ENCODE data around the gene TOR1AIP2.
"Not testable (repeated sequence)": the region's sequence is repeated elsewhere in the genome, so short reads cannot be mapped to it uniquely, and the experiment has no call there.

TOR1AIP2 gene

DNA sequence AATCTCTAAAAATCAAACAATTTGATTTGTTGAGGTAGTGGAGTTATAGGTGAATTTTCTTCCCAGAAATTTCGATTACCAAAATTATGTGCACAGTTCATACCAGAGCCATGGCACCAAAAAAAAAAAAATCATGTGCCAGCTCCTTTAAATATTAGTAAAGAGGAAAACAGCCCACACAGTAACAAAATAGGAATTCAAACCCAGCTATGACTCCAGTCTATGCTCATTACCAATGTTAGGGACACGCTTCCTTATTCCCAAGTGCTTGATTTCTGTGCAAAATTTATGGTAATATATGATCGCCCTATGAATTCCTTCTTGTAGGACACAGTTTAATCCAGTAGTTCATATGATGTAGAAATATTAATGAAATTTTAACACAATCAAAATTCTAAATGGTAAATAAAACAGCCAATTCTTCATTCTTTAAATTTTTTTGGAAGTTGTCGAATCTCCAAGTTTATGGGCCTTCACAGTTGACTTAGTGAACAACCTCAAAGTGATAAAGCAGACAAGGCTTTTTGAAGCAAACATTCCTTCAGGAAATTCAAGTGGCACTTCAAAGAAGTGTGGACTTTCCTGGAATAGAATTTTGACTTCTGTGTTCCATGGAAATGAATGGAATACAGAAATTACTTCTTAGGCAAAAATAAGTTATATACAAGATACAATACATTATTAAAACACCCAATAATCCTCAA lies 1.9 kb downstream of the TOR1AIP2 start:
- DNase-seq (ENCODE audit: low read depth in 2 of 2), result no peak

DNA sequence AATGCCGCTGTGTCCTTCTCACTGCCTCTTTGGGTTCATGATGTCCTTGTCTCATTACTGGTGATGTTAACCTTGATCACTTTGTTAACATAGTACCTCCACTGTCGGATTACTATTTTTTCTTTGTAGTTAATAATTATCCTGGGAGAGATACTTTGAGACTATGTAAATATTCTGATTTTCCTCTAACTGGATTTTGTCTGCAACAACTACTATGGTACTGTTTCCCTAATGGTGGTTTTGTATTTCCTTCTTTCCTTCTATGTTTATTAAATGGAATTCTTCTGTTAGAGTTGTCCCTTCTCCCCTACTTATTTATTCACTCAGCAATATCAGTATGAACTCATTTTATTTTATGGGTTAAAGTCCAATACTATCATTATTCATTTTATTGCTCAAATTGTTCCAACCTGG lies 4.2 kb downstream of the TOR1AIP2 start:
- DNase-seq (ENCODE audit: low read depth in 2 of 2), result no peak

DNA sequence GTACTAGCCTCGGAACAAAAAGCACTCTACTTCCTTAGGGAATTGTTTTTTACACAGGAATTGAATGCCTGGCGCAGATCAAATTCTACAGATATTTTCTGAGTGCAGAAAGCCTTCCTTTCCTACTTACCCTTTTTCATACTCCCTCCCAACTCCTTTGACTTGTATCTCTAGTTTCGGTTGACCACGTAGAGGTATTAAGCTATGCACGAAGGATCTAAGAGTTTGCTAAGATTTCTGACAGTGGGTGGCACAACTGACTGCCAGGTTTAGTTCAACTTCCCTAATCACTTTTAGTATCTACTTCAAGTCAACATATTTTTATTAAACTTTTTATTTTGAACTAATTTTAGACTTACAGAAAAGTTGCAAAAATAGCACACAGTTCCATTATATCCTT lies 5.0 kb downstream of the TOR1AIP2 start:
- DNase-seq (ENCODE audit: low read depth in 2 of 2), result no peak

DNA sequence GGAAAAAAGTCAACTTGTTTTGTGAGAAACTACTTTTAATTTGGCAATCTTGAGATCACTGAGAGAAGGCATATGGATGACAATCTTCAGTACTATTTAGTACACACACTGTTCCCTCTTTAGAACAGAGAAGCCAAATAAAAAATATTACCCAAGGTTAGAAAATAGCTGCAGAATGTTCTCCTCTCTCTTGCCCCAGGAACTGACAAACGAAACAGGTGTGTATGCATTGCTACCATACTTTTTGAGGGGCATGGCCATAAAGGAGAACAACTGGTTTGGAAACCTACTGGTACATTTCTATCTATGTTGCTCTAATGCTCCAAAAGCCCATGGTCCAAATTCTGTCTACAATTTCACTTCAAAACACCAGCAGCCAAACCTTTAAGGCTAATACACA lies 5.7 kb downstream of the TOR1AIP2 start:
- no peak for DNase-seq (ENCODE audit: low read depth in 2 of 2)

DNA sequence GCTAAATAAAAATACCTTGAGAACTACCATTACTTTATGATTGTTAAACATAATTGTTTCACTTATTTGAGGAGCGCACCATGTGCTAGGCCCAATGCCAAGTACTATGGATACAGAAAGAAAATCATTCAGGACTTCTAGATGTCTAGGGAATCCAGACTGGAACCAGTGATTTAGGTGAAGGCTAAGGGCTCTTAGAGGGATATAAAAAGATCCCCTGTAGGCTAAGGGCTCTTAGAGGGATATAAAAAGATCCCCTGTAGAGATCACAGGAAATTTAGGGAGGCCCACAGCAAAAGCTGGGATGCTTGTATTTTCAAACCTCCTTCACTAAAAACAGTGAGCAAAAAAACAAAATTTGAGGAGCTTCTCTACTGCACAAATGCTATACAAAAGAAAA lies 6.7 kb downstream of the TOR1AIP2 start:
- DNase-seq (ENCODE audit: low read depth in 2 of 2), result no peak

DNA sequence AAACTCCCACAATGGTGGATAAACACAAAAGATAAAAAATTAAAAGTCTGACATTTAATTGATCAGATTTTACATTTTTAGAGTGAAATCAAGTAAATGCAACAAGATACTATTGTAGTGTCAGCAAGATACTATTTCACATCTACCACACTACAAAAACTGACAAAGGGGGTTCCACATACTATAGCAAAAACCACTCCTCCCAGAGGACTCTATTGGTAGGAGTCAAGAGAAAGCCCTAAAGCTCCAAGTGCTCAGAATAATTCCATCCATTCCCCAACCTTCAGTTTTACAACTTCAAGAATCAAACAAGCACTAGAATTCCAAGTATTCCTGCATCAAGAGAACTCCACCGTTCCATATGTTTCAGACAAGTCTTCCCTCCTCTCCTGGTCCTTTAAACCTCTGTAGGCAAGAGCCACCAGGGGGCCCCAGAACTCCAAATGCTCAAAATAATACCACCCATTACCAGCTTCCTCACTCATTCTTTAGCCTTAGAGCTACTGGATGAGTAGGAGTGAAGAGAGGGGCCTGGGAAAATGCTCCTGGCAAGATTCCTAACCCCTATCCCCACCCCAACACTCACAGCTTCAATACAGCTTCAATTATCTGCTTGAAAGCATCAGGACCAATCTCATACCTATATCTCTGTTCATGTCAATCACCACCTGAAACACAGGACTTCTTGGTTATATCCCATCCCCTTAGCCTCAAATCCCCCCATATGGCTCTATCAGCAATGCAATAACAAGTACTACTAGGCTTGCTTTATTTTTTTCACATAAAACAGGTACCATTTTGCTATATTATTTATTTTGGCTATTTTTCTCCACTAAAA lies 9.9 kb downstream of the TOR1AIP2 start:
- DNase-seq (ENCODE audit: low read depth in 2 of 2), result peak in 1 of 2 donors; percentile 25

DNA sequence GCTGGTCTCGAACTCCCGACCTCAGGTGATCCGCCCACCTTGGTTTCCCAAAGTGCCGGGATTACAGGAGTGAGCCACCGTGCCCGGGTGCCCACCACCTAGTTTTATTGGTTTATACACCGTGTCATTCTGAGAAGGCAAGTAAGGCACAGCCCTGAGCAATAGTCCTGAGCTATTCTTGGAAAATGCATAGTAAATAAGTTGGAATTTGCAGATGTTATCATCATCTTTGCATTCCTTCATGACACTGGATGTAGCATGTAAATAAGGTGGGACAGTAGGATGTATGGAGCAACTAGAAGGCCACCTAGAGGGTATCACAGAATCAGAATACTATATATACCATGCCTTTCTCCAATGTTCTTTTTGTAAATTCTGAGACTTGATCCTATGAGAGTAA lies 11.0 kb downstream of the TOR1AIP2 start:
- DNase-seq (ENCODE audit: low read depth in 2 of 2), result no peak

DNA sequence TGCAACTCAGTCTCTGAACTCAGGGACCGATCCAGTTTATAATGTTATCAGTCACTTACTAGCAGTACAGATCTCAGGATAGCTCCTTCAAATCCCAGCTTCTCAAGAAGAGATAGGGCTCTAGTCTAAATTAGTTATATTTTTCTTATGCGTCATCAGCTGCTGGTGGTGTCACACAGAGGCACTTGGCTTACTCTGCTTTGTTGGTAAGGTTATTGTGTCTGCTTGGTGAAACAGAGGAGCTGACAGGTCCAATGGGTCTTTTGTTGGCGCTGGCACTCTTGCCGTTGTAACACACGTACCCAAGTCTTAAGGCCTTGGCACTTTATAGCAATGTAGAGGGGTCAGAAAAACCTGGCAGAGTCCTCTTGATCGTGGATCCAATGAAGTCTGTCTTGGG lies 12.2 kb downstream of the TOR1AIP2 start:
- DNase-seq (ENCODE audit: low read depth in 2 of 2), result no peak

DNA sequence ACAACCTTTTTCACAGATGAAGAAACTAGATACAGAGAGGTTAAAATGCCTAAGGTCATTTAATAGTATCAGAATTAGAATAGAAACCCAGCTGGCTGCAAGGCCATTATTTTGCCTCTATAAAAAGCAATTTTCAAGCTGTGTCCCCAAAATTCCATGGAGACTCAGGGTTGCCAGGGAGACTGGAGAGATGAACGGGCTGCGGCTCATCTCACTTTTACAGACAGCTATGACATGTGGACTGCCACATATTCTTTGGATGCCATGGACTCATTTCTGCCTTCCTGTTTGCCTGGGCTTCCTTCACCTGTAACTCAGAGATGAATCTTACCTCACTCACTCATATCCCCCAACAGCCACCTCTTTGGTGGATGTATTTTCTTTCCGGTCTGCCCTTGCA lies 17.0 kb downstream of the TOR1AIP2 start:
- no peak for DNase-seq (ENCODE audit: low read depth in 2 of 2)

DNA sequence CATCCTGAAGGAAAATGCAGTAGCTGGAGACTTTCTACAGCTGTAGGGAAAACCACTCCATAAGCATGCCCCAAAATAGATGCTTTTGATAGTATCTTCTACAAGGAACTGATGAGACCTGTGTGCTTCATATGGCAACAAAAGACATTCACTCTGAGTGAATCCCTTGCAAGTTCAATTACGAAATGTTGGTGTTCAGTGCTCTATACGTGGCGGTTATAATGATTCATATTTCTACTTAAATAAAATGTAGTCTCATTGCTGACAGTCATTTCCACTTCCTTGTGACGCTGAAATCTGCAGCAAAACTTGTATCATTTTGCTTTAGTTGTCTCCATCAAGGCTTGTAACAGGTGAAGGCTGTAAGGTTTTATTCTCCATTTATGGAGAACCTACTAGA lies 20.6 kb downstream of the TOR1AIP2 start:
- no peak for DNase-seq (ENCODE audit: low read depth in 2 of 2)

DNA sequence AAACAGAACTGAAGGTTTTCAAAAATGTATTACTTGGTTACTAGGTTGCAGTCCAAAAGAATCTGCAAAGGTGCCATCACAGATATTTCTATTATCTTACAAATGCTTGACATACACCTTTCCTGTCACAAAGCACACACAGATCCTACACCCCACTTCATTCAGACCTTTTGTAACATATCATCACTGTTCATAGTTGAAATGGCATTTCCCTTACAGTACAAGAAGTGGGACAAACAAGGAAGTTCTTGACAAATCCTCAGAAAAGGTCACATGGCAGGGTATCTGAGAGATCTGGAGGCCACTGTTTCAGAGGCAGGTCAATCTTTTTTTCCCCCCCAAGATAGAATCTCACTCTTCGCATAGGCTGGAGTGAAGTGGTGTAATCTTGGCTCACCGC lies 21.3 kb downstream of the TOR1AIP2 start:
- DNase-seq (ENCODE audit: low read depth in 2 of 2), result no peak

DNA sequence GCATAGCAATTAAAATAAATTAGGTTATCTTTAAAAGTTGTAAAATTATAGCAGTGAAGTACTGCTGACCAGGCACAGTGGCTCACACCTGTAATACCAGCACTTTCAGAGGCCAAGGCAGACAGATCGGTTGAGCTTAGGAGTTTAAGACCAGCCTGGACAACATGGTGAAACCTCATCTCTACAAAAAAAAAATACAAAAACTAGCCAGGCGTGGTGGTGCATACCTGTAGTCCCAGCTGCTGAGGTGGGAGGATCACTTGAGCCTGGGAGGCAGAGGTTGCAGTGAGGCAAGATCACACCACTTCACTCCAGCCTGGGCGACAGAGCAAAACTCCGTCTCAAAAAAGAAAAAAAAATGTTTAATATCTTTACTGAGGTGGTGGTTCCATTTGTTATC lies 21.8 kb downstream of the TOR1AIP2 start:
- DNase-seq (ENCODE audit: low read depth in 2 of 2), result not testable (repeated sequence)

DNA sequence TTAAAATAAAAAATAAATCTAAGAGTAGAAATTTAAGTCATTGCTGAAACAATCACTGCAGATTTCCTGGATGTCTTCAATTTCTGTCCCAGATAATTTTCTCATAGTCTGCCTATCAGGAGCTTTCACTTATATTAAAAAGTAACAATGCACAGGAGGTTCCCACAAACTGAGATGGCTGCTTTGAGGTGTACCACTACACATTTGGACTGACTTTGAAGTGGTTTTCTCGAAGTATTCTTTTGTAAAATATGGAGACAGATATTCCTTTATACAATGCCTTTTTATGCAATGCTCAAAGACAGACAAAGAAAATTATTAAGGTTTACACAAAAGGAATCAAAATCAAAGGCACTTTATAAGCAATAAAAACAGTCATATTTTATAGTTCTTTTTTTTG lies 24.5 kb downstream of the TOR1AIP2 start:
- no peak for DNase-seq (ENCODE audit: low read depth in 2 of 2)

DNA sequence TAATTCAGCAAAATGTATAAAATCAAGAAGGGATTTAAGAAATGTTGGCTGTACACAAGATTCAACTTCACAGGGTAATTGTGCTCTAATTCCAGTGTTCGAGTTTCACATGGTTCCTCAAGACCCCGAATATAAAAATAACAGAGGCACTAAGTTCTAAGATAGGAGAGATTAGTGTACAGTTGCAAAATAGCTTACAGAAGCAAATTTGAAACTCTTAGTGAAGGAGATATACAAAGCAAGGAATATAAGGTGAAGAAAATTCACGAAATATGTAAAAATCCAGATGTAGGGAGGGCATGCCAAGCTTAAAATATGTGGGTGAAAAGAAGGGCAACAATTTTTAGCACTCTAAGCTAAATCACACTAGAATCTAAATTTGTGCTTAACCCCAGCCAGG lies 29.4 kb downstream of the TOR1AIP2 start:
- no peak for DNase-seq (ENCODE audit: low read depth in 2 of 2)

DNA sequence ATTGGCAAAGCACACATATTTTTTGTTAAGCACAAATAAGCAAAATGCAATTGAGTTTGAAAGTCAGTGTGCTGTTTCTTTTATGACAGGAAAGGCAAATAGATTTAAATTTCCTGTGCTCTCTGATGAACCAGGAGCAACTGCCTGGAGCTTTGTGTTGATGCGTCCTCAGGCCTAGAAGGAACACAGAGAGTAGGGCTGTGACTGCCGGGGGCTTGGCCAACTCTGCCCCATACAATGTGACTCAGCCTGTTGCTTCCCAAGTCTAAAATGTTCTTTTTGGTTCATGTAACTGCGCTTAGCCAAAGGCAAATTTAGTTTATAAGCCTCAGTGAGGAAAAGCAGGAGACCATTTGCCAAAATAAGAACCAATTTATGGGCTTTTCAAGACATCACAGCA lies 37.5 kb downstream of the TOR1AIP2 start:
- DNase-seq (ENCODE audit: low read depth in 2 of 2), result no peak

DNA sequence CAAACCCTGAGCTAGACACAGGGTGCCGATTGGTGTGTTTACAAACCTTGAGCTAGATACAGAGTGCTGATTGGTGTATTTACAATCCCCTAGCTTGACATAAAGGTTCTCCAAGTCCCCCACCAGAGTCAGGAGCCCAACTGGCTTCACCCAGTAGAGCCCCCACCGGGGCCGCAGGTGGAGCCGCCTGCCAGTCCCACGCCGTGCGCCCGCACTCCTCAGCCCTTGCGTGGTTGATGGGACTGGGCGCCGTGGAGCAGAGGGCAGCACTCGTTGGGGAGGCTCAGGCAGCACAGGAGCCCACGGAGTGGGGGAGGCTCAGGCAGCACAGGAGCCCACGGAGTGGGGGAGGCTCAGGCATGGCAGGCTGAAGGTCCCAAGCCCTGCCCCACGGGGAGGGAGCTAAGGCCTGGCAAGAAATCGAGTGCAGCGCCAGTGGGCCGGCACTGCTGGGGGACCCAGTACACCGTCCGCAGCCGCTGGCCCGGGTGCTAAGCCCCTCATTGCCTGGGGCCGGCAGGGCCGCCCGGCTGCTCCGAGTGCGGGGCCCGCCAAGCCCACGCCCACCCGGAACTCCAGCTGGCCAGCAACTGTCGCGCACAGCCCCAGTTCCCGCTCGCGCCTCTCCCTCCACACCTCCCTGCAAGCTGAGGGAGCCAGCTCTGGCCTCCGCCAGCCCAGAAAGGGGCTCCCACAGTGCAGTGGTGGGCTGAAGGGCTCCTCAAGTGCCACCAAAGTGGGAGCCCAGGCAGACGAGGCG lies 40.7 kb downstream of the TOR1AIP2 start:
- not testable (repeated sequence) for DNase-seq (ENCODE audit: low read depth in 2 of 2)

DNA sequence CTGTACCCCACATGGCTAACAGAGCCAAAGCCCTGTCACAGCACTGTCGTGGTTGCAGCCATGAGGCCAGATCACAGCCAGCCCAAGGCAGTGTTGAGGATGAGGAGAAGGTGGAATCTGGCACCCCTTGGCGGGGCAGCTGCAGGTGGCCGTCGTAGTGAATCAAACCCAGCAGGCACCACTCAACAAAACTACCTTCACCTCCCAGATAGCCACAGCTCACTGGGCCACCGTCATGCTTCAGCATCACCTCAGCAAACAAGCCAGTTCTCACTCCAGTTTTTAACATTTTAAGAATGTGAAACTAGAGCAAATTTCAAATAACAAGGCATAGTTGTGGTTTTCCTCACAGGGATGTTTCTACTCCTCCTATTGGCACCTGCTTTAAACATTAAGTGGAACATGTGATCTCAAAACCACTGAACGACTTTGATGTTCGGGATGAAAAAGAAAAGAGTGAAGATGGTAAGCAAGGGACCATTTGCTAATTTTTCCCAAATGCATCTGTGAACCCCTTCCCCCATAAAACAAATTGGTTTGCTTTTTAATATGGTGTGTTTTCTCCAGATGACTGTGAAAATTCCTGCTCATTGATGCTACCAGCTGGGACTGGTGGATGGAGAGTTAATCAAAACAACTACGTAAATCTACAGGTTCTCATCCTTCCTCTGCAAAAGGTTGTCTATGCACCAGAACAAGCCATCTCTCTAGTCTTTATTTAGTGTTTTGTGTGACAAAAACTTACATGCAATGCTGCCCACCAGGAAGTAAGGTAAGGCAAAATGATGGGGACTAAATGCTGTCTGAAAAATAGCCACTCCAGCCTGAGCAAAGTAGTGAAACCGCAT lies 45.5 kb downstream of the TOR1AIP2 start:
- DNase-seq (ENCODE audit: low read depth in 2 of 2), result no peak

DNA sequence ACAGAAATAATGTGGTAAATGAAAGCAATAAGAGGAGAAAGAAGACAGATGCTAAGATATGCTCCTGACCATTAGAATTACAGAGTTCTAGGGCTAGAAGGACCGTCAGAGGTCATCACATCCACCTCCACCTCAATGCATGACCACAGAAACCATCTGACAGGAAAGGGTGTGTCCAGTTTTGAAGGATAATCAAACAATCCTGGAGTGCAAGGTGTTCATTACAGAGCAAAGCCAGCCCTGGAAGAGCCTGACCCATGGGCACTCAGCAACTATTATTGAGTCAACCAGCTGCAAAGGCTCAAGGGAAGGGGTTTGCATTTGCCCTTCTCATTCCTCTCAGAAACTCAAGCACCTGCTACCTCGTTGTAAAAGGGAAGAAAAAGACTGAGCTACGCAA lies 46.4 kb downstream of the TOR1AIP2 start:
- no peak for DNase-seq (ENCODE audit: low read depth in 2 of 2)

DNA sequence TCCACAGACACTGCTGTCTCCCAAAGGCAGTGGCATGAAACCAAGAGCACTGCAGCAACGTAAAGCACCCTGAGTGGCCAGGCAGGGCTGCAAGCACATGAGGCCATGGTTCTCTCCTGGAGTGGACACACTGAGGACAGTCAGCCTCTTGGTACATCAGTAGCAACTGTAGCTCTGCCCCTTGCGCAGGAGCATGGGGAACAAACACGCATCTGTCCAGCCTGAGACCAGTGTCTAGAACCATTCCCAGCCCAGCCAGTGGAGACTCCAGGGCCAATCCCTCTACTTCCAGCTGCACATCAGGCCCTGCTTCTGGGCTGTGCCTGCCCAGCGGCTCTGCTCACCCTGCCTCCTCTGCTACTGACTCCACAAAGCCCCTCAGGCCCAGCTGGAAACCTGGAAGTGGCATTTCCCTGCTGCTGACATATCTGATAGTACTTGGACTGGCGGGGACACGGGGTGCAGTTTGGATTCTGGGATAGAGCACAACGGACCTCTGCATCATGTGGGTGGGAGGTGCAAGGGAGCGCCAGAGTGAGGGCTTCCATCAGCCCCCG lies 49.0 kb downstream of the TOR1AIP2 start:
- no peak for DNase-seq (ENCODE audit: low read depth in 2 of 2)

DNA sequence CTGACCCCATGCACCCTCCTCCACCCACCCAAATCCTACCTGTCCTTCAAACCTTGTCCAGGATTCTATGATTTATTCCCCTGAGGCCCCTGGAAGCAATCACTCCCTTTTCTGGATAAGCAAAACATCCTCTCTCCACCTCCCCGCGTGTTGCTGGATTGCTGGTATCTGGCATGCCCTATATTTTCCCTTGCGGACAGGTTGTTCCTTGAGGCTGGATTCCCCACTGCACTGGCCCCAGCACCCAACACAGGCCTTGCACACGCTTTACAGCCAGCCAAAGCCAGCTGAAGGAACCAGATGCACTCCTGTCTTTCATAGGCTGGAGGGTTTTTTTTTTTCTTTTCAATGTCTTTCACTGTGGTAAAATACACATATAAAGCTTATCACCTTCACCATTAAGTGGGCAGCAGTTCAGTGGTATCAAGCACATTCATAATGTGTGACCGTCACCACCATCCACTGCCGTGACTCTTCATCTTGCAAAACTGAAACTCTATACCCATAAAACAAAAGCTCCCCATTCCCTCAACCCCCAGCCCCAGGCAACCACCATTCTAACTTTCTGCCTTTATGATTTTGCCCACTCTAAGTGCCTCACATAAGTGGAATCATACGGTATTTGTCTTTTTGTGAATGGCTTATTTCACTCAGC lies 50.9 kb downstream of the TOR1AIP2 start:
- no peak for DNase-seq (ENCODE audit: low read depth in 2 of 2)

All from stimulated activated CD4-positive, alpha-beta T cell treated with anti-CD3 and anti-CD28 coated beads, Interleukin-4, amount 100 ng/mL, for 48 hours (primary cell).